Measurements from ENCODE around the gene REPIN1. TPM values are rescaled to one million over a fixed set of nuclear protein-coding genes. Genes with fewer than 3 reads are reported as not detected.

Gene REPIN1
- total RNA-seq, 120 experiments from 2014 or later: 82.2 to 205 (median 110) TPM

Other genes starting within 250 kb of the REPIN1 start
- gene LRRC61, start 45.5 kb upstream of the REPIN1 start, total RNA-seq: 10 to 100 TPM in 24 of 120 experiments, 1 to 10 TPM in 96; 2.9 to 15.0 (median 7.7) TPM
- 10 to 100 TPM in 55 of 120 experiments, 1 to 10 TPM in 65; 1.9 to 30.5 (median 9.7) TPM for gene ACTR3C, start 45.3 kb upstream of the REPIN1 start, total RNA-seq
- 10 to 100 TPM; 13.5 to 63.7 (median 23.5) TPM for gene RARRES2, start 27.2 kb upstream of the REPIN1 start, total RNA-seq
- gene ZNF775, start 10.5 kb downstream of the REPIN1 start, total RNA-seq: 10 to 100 TPM in 91 of 120 experiments, 1 to 10 TPM in 29; 6.0 to 19.8 (median 12.1) TPM
- 10 to 100 TPM in 1 of 120 experiments, 1 to 10 TPM in 119; 1.6 to 10.3 (median 3.5) TPM for gene GIMAP8, start 81.8 kb downstream of the REPIN1 start, total RNA-seq
- gene GIMAP7, start 146.1 kb downstream of the REPIN1 start, total RNA-seq: 10 to 100 TPM in 23 of 120 experiments, 1 to 10 TPM in 97; 3.1 to 21.0 (median 7.4) TPM
- gene GIMAP4, start 198.6 kb downstream of the REPIN1 start, total RNA-seq: 10 to 100 TPM in 113 of 120 experiments, 1 to 10 TPM in 7; 7.2 to 40.3 (median 15.1) TPM

All from dorsolateral prefrontal cortex (tissue), 118 donors.